ENCODE results near the gene LGALS1.
A peak's percentile ranks its signal among the peaks of the same experiment; 100 is the strongest.

DNA sequence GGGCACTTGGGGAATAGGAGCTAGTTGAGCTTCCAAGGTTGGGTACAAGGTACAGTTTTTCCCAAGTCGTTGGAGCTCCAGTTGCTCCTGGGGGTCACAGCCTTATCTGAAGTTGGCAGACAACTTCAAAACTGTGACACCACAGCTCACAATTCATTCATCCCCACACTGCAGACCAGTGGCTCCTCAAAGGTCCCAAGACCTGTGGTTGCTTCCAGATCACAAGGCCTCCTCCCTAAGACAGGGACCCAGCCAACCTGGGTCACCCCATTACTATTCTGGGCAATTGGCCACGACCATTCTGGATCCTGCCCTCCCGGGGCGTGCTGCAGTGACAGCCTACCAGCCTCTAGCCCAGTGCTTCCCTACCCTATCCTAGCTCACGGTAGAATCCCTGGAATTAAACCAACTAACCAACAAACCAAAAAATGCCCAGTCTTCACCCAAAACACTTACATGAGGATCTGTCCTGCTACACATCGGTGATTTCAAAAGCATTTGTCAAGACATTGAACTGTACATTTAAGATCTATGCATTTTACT lies 17.8 kb upstream of the LGALS1 start:
- TF ChIP-seq POLR2A (IDR thresholded peaks at IDR 0.05; ENCODE audit: low read depth, low read length) = peak; percentile 90
- no peak for TF ChIP-seq SPI1 (IDR thresholded peaks at IDR 0.05; ENCODE audit: low read depth, low read length)
- TF ChIP-seq POLR2AphosphoS5 (IDR thresholded peaks at IDR 0.05; ENCODE audit: low read depth, low read length) = peak; percentile 90
- TF ChIP-seq TAF1 (IDR thresholded peaks at IDR 0.05; ENCODE audit: low read depth, low read length) = no peak
- TF ChIP-seq PAX5 (IDR thresholded peaks at IDR 0.05; ENCODE audit: insufficient read depth, low read length, severe bottlenecking) = no peak
- TF ChIP-seq POU2F2 (IDR thresholded peaks at IDR 0.05; ENCODE audit: low read depth, low read length) = 0 out of 2 replicates have a peak, but pooled peaks have one; percentile 15
